HG03139 (cell line): ENCODE measurements around the gene NOXO1.

Experiments used
- ATAC-seq: cut with Tn5 transposase; IDR thresholded peaks from one replicate; pipeline ENCODE4 v1.9.1; 2021; ENCODE audit not compliant: unreplicated experiment

The NOXO1 gene

GRCh38 chr16:1998360-1998835 is 17.1 kb upstream of the NOXO1 start:
- ATAC-seq, result no peak

DNA sequence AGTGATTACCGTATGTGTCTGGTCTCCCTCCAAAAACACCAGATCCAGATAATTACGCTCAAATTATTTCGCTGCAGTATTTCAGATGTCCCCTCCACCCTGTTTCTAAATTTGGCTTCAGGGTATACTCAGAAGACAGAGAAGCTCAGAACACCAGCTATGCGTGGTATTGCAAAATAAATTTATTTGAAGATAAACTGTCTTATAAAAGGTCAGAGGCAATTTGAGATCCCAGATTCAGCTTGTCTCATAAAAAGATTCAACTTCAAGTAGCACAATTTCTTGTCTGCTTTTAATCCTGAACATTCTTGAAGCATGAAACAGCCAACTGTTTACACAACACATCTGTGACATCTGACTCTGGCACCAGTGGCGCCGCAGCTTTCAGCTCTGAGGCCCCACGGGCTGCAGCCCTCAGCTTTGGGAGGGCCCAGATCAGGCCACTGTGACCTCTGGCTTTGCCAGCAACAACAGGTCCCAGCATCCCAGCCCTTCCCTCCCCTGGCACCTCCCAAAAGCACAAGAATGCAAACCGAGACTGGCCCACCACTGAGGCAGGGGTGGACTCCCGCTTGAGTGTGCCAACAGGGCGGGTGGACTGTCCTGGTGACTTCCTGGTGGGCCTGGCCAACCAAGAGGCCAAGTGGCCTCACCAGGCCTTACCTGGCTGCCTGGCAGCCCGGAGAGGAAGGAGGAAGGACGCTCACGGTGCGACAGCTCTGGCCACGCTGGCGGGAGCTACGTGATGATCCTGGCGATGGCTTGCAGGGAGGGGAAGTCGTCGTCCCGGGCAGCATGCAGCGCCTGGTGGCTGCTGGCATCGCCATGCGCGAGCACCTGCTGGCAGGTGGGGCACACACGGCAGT is 16.5 kb upstream of the NOXO1 start:
- no peak for ATAC-seq

DNA sequence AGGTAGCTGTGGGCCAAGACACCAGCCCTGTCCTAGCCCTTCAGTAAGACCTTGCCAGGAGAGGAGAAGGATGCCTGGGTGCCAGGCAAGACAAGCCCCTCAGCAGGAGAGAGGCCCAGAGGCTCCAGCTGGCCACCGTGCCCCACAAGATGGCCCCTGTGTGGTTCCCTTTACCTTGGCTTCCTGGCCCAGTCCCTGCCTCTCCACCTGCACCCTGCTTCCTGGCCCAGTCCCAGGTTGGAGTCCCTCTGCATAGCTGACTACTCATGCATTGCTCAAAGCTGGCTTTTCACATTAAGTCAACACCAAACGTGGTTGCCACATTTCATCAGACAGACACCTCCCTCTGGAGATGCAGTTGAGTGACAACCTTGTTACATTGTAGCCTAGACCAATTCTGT is 12.5 kb upstream of the NOXO1 start:
- ATAC-seq, result no peak

GRCh38 chr16:1992704-1993317 is 11.5 kb upstream of the NOXO1 start:
- ATAC-seq, result no peak

DNA sequence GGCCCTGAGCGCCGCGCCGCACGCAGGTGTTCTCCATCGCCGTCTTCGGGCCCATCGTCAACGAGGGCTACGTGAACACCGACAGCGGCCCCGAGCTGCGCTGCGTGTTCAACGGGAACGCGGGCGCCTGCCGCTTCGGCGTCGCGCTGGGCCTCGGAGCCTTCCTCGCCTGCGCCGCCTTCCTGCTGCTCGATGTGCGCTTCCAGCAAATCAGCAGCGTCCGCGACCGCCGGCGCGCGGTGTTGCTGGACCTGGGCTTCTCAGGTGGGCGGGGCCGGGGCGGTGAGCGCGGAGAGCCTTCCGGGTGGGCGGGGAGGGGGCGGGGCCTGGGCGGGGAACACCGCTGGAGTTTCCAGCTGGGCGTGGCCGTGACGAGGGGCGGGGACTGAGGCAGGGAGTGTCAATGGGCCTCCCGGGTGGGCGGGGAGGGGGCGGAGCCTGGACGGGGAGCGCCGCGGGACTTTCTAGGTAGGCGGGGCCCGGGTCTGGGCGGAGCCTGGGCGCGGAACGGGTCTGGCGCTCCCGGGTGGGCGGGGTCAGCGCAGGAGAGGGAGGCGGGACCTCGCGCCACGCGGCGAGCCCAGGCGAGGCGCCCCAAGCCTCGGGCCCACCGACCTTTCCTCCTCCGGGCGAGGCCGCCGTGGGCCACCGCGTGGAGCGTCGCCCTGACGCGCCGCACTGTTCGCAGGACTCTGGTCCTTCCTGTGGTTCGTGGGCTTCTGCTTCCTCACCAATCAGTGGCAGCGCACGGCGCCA is 10.9 kb upstream of the NOXO1 start:
- peak; percentile 42 for ATAC-seq

DNA sequence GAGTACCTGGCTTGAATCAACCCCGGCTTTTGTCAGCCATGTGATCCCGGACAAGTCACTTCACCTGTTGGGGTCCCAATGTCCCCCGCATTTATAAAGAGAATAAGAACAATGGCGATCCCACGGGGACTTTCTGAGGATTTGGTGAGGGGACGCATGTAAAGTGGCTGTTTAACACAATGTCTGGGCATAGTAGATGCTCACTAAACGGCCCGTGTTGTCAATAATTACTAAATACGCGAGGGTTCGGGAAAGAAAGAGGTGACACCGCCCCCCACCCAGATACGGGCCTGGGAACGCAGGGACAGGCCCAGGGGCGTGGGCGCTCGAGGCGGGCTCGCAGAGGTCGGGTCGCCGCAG is 10.3 kb upstream of the NOXO1 start:
- no peak for ATAC-seq

GRCh38 chr16:1991135-1991551 is 9.9 kb upstream of the NOXO1 start:
- peak; percentile 38 for ATAC-seq

DNA sequence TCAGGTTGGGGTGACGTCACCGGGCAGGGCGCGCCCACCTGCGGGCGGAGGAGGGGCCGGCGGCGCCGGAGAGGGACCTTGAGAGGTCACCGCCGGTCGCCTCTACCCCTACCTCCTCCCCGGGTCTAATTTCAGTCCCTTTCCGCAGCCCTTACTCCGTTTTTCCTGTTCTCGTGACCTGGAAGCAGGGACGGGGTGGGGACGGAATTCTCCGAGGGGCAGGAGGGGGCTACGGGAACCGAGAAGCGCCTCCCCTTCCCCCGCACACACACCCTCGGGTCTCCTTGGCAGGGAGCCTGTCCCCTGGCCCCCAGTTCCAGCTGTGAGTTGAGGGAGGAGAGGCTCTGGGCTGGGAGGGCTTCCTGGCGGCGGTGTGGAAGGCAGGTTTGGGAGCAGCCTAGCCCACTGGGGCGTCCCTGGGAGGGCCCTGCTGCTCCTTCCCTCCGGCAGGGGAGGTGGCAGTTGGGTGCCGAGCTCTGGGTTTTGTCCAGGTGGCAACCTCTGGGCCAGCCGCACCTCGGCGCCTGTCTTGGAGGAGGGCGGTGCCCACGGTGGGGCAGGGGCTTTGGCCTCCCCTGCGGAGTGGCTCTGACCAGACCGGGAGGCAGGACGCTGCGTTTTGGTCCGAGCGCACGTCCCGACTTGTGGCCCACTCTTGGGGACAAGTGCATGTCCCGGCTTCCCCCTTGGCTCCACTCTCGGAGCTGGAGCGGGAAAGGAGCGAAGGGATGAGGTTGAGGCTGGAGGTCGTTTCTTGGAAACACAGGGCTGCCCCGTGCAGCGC is 9.3 kb upstream of the NOXO1 start:
- ATAC-seq, result peak; percentile 8

GRCh38 chr16:1990101-1990350 is 8.8 kb upstream of the NOXO1 start:
- no peak for ATAC-seq

- no peak for ATAC-seq
Observed at GRCh38 chr16:1989209-1990100, 8.2 kb upstream of the NOXO1 start, which contains the start of gene SYNGR3. Gene SYNGR3 (plus strand): TSS chr16:1989970. CDS start chr16:1990103, 133 bp downstream.

DNA sequence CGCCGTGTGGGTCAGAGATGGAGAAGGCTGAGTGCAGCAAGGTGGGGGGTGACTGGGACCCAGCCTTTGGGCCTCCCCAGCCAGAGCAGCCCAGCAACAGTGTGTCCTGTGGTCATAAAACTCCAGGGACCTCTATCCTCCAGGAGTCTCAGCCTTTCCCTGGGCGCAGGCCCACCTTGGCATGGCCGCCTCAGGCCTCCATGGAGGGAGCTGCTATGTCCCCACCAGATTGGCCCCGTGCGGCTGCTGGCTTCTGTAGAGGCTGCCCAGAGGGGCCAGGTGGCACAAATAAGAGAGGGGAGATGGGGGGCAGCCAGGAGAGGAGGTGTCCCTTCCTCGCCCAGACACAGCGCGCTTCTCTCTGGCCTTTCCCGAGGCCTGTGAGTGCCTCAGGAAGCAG is 5.9 kb upstream of the NOXO1 start:
- no peak for ATAC-seq

- no peak for ATAC-seq
Observed at GRCh38 chr16:1985466-1986150, 4.3 kb upstream of the NOXO1 start.

- ATAC-seq, result peak; percentile 5
Observed at GRCh38 chr16:1984347-1985225, 3.3 kb upstream of the NOXO1 start.

DNA sequence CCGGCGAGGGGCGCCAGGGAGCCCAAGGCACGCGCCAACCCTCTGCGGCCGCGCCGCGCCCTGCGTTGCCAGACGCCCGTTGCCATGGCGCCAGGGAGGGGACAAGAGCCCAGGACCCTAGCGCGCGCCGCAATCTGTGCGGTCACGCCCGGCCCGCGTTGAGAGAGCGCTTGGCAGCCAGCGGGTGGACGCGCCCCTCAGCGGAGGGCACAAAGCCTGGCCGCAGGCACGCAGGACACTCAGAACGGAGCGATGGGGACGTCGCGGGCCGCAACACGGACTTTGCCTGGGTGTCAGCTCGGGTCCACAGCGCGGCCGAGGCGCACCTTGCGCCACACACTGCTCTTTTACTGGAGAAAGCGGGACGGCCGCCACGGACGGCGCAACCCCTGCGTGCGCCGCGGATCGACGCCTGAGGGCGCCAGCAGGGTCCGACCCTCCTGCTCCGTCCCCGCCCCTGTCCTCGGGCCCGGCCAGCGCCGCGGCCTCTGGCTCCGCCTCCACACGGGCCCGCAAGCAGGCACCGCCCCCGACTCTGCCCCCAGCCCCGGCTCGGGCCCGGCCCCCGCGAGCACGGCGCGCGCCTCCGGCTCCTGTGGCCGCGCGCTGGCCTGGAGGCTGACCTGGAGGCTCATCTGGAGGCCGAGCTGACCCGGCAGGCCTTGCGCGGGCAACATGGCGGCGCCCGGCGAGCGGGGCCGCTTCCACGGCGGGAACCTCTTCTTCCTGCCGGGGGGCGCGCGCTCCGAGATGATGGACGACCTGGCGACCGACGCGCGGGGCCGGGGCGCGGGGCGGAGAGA is 2.5 kb upstream of the NOXO1 start, which contains the start of gene GFER:
GFER (plus strand) TSS at position 650 of the 803 bp plus-strand sequence; CDS start at position 676, 26 bp downstream.
- ATAC-seq, result peak; percentile 73

DNA sequence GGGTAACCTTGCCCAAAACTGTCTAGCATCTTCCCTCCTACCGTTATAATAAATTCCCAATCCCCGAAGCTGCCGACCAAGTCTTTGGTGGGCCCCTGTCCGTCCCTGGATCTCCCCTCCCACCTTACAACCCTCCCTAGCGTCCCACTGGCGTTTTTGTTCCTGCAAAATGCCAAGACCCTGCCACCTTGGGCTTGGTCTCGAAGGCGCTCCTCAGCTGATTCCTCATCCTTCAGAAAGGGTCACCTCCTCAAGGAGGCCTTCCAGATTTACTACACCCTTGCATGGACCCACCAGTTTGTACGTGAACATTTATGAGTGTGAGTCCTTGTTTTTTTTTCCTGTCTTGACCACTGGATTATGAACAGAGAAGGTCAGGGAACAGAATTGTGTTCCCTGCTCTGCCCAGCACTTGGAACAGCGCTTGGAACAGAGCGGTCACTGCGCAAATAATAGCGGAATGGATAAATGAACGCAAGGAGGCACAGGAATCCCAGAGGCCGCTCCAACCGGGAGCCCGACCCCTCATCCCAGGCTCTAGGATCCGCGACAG is 1.8 kb upstream of the NOXO1 start:
- ATAC-seq, result no peak

GRCh38 chr16:1982013-1982433 is 754 bp upstream of the NOXO1 start:
- no peak for ATAC-seq

- ATAC-seq, result no peak
Observed at GRCh38 chr16:1980770-1981087, 540 bp downstream of the NOXO1 start.
